GM18507 (cell line): Measurements from ENCODE around the gene MAD1L1.

Source experiments
- DNase-seq: peaks from one replicate; pipeline ENCODE4 v3.0.0; 2011; ENCODE audit warnings: low read depth; ENCODE audit not compliant: insufficient read length; ENCODE audit errors: extremely low spot score
- FAIRE-seq: peaks from 2 replicates; lab custom pipeline; 2011; peaks lifted over from hg19 to GRCh38; lab: Jason Lieb, UNC

MAD1L1 gene

DNA sequence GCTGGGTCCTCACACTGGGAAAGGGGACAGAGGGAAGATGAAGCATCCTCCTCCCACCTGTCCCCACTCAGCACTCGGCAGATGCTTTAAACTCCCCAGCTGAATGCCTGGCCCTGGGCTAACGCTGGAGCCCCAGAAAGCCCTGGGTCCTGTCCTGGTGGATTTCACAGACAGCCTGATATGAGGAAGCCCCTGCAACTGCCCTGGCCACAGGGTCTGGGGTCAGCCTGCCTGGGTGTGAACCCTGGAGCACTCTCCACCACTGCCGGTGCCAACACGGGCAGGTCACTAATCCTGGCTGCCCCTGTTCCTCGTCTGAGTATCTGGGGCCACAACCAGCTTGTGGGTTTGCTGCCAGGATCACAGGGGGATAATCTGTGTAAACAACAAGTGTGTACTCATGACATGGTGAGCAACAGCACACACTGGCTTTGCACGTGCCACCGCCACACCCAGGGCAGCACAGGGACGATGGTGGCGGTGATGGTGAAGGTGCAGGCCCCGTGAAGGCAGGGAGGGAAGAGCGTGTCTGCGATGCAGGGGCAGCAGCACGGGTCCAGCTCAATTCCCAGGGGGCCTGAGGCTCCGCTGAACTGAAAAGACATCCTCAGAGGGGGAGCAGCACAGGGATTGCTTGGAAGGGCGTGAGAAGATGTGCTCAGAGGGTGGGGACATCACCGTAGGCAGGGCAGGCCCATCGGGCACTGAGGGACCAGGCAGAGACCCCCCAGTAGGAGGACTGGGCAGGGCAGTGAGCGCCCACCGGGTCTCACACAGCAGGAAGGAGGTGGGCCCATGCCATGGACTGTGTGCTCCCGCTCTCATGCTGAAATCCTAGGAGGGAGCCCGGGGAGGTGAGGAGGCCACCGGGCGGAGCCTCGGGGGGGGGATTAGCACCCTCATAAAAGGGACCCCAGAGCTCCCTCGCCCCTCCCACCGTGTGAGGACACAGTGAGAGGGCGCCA, 238.7 kb downstream of the MAD1L1 start:
- FAIRE-seq (no peak), DNase-seq (no peak)

DNA sequence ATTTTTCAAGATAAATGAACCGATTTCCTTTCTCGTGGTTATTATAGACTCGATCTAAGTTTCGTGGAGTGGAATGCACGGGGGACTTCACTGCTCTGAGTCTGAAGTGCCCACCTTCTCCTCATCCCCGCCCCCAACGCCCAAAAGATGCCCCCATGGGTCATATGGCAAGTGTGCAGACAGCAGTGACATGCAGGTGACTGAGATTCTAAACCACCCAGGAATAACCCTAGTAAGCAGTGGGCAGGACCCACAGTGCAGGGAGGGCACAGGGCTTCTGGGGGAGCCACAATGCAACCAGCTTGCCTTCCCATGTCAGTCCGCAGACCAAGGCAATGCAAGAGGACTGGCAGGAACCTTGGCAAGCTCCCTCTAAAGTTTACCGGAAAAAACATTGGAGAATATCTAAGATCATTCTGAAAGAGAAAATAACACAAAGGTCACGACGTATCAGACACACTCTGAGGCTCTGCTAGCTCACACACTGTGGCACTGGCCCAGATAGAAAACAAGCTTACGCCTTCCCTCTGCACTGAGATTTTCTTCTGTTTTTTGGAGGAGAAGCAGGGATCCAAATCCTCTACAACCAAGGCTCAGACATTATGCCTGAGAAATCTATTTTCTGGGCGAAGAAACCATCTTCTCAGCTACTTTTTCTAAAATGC, 239.6 kb downstream of the MAD1L1 start:
- FAIRE-seq (no peak), DNase-seq (no peak)

DNA sequence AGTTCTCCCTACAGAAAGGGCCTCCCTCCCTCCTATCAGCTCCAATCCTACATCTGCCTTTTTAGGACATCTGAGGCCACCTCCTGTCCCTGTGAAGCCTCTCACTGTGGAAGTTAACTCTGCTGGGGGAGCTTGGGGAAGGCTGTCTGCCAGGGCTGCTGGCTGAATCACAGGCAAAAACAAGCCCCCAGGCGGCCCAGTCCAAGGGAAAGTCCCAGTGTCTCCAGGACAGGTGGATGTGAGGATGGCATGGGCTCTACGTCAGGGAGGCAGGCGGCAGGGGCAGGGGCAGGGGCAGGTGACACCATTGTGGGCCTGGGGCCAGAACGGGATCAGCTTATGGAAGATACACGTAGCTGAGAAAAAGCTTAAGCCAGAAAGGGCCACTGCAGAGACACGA, 240.2 kb downstream of the MAD1L1 start:
- DNase-seq (no peak), FAIRE-seq (no peak)

DNA sequence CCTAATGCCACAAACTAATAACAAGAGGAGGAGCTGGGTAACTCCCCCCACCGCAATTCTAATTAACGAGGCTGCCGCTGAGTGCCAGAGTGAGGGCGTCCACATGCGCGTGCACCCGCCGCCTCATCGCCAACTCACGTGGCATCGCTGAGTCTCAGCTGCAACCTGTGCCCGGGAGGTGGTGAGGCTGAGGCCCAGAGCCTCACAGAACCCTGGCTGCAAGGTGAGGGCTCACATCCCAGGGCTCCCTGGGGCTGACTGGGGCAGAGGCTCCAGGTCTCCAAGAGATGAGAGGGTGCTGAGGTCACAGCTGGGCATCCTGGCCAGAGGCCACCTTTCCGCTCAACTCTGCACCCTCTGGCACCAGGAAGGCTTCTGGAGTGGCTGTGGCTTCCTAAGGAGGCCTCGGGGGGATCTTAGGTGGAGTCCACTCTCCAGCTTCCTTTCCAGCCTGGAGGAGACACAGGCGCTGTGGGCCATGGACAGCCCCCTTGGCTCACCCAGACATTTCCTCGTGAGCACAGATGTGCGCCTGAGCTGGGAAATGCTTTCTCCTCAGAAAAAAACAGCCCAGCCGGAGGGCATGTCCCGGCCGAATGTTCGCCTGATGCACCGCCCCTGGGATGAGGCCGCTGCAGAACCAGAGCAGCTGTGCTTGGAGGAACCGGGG, 242.6 kb downstream of the MAD1L1 start:
- FAIRE-seq (no peak), DNase-seq (no peak)

DNA sequence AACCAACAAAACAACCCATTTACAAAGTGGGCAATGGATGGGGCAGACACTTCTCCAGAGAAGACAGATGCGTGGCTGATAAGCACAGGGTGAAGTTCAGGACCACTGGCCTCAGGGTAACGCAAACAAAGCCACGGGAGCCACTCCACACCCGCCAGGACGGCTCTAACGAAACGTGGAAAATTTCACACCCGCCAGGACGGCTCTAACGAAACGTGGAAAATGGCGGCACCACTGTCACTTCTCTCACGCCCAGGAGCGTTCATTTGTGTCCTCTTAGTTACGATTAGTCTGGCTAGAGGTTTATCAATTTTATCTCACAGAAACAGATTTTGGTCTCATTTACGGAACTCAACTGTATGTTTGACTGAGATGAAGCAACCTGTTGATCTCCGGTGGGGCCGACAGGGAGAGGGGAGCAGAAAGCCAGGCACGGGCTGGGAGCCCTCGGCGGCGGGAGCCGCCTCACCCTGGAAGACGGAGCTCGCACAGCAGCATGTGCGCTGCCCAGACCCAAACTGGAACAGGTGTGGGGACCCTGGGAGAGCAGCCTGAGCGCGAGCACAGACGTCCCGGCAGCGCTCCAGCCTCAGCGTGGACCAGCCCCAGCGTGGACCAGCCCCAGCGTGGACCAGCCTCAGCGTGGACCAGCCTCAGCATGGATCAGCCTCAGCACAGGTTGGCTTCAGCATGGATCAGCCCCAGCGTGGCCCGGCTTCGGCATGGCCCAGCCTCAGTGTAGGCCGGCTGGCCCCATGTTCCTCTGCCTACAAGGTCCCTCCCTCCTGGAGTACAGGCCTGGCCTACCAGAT, 243.5 kb downstream of the MAD1L1 start:
- DNase-seq: no peak
- FAIRE-seq: no peak

DNA sequence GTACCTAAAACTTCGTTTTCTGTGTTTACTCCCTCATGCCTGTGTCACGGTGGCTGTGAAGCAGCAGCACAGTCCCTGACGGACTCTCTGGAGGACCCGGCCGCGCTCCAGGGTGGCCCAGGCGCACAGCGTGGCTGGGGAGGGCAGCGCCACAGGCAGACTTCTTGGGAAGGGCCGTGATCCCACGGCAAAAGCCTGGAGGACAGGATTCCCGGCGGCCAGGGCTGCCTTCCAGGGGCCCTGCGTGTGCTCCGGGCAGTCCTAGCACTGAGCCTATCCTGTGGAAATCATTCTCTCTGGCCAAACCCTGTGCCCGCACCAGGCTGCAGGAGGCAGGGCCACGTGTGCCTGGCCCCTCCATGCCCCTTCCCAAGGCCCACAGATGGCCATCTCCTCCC, 244.2 kb downstream of the MAD1L1 start:
- DNase-seq (no peak), FAIRE-seq (no peak)

DNA sequence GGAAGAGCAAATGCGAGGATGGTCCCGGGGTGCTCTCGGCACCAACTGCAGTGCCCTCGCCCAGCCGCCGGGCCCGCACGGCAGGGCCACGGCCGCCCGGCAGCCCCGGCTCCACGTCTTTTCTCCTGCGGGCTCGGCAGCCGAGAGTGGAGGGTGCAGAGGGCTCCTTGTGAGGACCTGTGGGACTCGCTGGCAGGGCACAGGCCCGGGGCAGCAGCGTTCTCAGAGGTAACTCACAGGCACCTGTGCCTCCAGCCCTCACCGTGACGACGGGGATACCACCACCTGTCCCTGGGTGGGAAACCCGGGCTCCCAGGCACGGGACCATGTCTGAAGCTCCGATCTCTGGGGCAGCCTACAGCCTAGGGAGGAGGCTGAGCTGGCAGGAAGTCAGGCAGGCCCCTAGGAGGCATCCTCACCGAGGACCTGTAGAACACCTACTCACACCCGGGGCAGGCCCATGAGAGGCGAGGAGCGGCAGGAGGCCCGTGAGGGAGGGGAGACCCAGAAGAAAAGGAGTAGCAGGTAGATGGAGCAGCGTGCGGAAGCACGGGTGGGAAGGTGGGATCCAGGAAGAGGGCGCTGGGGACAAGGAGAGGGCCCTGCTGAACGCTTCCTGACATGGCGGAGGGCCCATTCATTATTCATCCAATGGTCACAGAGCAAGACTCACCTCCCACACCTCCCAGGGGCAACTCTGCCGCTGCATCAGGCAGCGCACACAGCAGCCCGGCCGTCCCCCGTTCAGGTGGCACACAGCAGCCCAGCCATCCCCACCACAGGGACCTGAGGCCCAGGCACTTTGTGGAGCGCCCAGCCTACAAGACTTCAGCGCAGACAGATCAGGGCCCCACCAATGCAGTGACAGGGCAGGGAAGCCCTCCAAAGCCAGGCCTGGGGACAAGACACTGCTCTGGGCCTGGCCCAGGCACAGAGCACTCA, 244.9 kb downstream of the MAD1L1 start:
- DNase-seq (no peak), FAIRE-seq (no peak)

DNA sequence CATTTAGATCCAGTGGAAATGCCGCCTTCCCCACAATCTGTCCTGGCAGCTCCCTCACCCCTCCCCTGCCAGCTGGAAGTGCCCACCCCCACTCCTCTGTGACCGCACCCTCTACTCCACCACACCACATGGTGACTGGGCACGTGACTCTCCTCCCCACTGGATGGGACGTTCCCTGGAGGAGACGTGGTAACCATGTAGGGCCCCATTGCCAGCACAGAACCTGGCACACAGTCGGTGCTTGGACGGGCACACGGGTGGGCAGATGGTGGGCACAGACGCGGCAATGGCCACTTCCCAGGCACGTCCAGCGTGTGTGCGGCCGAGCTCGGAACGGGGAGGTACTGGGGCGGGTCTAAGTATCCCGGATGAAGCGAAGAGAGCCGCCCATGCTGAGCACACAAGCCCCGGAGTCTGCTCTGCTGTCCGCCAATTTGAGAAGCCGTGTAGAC, 245.6 kb downstream of the MAD1L1 start:
- no peak for DNase-seq
- no peak for FAIRE-seq

DNA sequence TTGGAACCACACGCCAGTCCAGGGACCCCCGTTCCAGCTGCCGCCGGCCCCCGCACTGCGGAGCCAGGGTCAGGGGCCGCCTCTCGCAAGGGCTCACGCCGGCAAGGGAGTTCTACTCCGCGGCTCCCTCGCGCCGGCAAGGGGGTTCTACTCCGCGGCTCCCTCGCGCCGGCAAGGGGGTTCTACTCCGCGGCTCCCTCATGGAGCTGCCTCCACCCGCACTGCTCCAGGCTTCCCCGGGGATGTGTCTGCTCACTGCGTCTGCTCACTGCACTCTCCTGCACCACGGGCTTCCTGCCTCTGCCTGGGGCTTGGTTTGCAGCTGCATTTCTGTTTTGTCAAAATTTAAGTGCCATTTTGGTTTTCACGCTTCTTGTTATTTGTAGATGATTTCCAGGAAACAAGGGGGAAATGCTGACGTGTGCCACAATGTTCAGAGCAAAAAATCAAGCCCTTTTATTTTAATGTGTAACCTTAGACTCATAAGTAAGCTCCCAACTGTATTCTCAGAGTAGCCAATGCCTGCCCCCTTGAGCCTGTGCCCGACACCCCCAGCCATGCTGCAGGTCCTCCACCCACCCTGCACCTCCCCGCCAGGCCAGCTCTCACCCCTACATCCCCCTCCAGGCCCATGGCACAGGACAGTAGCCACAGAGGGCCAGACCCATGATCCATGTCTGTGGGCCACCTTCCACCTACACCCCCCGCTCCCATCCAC, 246.2 kb downstream of the MAD1L1 start:
- no peak for DNase-seq
- no peak for FAIRE-seq

DNA sequence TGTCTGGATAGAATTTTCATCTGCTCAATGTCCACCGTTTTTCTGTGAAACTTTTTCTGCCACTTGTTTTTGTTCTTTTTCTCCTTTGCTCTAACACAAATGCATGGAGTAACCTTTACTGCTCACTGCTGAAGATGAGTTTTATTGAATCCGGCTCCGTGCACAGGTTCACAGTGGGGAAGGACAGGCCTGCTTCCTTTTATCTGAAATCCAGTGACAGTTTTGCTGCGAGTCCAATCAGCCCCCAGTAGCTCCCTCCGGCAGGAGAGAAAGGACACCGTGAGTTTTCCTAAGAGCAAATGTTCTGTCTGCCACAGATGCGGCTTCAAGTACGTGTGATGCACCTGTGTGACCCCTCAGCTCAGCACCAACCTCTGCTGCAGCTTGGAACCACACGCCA, 246.8 kb downstream of the MAD1L1 start:
- no peak for FAIRE-seq
- no peak for DNase-seq

DNA sequence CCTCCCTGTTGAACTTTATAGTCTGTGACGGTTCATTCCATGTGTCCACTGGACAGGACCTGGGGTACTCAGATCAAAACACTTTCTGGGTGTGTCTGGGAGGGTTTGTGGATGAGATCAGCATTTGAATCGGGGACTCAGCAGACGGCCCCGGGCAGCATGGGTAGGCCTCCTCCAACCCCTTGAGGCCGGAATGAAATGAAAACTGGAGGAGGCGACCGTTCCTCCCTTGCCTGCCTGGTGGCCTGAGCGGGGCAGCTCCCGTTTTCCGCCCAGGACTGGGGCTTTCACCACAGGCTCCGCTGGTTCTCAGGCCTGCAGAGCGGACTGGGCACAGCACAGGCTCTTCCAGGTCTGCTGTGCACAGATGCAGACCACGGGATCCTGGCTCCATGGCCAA, 247.7 kb downstream of the MAD1L1 start:
- FAIRE-seq (no peak), DNase-seq (no peak)

DNA sequence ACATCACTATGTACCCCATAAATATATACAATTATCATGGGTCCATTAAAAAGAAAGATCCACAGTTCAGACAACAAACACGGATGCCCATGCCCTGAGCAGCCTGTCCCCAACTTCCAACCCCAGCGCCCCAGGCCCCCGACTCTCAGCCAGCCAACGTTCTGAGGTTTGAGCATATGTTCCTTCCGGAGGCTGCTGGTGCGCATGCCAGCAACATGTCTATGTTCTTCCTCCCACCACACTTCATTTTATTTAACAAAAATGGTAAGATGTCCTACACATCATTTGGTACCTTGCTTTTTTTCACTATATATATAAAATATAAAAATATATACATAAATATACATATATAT, 250.9 kb downstream of the MAD1L1 start:
- FAIRE-seq (no peak), DNase-seq (no peak)

DNA sequence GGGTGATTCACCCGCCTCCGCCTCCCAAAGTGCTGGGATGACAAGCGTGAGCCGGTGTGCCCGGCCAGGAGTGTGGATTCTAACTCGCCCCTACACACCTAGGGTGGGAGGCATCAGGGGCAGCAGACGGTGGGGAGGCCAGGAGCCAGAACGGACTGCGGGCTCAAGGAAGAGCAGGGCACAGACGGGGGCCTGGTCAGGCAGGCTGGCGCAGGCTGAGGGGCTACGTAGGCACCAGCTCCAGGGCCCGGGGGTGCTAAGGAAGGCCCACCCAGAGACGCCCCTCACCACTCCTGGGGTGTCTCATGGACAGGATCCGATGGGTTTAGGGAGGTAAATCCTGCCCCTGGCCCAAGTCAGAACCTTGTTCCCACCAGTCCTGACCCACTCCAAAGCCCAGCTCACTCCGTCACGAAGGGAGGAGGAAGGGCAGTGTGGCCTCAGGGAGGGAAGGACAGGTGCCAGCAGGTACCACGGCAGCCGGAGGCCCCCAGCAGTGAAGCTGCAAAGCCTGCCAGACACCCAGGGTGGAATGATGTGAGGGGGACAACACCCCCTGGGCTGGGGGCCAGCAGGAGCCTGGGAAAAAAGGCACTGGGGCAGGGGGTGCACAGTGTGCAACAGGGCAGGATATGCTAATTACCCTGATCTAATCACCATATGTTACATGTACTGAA, 251.4 kb downstream of the MAD1L1 start:
- DNase-seq: no peak
- FAIRE-seq: no peak

DNA sequence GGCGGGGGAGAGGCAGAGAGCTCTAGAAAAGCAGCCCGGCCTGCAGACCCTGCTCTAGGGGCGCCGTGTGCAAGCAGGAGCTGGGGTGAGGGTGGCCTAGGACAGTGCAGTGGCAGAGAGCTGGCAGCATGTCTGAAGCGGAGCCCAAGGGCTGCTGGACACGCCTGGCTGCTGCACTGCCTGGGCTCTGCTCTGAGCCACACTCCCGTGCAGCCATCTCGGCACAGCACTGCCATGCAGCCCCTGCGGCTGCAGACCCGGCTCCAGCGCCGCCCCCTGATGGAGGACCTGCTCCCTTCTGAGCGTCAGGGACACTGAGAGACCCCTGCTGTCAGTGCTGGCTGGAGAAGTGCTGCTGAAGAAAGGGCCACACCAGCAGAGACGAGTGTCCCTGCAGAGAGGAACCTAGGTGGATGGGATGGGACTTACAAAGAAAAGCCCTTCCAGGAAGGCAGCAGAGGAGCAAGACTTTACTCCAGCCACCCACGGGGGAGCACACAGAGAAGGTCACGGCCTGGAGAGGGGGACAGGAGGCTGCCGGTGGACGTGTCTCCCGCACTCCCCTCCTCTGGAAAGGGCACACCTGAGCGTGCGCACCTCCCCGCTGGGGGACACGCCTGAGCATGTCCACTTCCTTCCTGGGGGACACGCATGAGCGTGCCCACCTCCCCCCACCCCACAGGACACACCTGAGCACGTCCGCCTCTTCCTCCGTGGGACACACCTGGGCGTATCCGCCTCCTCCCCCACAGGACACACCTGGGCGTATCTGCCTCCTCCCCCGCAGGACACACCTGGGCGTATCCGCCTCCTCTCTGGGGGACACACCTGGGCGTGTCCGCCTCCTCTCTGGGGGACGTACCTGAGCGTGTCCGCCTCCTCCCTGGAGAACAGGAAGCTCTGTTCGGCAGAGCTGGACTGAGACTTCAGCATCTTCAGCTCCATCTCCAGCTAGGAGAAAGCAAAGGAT, 252.9 kb downstream of the MAD1L1 start:
- peak; percentile 50 for DNase-seq
- FAIRE-seq: peak; percentile 31

DNA sequence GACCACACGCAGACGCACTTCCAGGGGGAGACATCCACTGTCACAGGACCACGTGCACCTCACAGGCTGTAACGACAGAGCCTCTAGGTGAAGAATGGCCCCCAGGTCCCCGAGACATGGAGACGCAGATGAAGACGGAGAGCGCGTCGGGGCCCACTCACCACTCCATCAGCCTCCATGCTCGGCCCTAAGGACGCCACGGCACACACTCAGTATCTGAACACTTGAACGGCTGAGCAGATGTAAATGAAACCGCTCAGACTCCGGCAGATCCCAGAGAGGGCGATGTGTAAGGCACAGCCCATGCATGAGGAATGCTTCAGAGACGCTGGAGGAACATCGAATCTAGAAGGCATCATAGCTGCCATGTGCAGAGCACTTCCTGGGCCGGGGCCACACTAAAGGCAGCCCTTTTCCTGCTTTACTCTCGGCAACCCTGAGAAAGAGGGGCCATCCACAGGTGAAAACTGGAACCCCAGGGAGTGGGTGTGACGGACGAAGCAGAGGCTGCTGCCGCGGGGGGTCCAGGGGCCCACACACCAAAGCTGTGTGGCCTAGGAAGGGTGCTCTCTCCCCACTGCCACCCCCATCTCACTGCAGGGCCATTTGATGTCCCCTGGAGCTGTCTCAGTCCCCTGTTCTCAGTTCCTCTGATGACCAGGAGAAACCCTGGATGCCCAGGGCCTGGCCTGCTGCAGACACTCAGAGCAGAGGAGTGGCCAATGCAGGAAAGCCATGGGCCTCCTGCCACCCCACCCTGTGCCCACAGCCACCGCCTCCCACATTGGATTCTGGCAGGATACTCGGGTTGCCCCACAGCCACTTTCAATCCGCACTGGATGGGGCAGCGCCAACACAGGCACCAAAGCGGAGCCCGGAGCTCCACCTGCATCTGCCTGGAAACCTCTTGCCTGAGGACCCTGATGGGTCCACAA, 253.8 kb downstream of the MAD1L1 start:
- DNase-seq (no peak), FAIRE-seq (no peak)
